ENCODE measurements around the gene L3MBTL1.
"Not testable (repeated sequence)": the region's sequence is repeated elsewhere in the genome, so short reads cannot be mapped to it uniquely, and the experiment has no call there.

Gene L3MBTL1

GRCh38 chr20:43507150-43508080 lies at the start of gene L3MBTL1:
Gene L3MBTL1 (plus strand): TSS chr20:43507697. CDS start chr20:43513504, 5,807 bp downstream.
- no peak for DNase-seq

GRCh38 chr20:43458422-43458924 lies 49.0 kb upstream of the L3MBTL1 start:
- no peak for DNase-seq

- no peak for DNase-seq
Measured at GRCh38 chr20:43459022-43459942, 48.2 kb upstream of the L3MBTL1 start.

- no peak for DNase-seq
Measured at GRCh38 chr20:43460172-43460829, 47.2 kb upstream of the L3MBTL1 start.

- DNase-seq: no peak
Measured at GRCh38 chr20:43460830-43461200, 46.7 kb upstream of the L3MBTL1 start.

GRCh38 chr20:43461894-43462659 lies 45.4 kb upstream of the L3MBTL1 start:
- DNase-seq: no peak

GRCh38 chr20:43462660-43463526 lies 44.6 kb upstream of the L3MBTL1 start:
- DNase-seq: no peak

GRCh38 chr20:43463527-43464218 lies 43.8 kb upstream of the L3MBTL1 start:
- no peak for DNase-seq

- DNase-seq: no peak
Measured at GRCh38 chr20:43464219-43464790, 43.2 kb upstream of the L3MBTL1 start.

- no peak for DNase-seq
Measured at GRCh38 chr20:43465625-43465943, 41.9 kb upstream of the L3MBTL1 start.

GRCh38 chr20:43467589-43467988 lies 39.9 kb upstream of the L3MBTL1 start:
- DNase-seq: no peak

- DNase-seq: no peak
Measured at GRCh38 chr20:43472671-43473380, 34.7 kb upstream of the L3MBTL1 start.

GRCh38 chr20:43473381-43473704 lies 34.2 kb upstream of the L3MBTL1 start:
- DNase-seq: no peak

- no peak for DNase-seq
Measured at GRCh38 chr20:43477193-43477592, 30.3 kb upstream of the L3MBTL1 start.

GRCh38 chr20:43477619-43478018 lies 29.9 kb upstream of the L3MBTL1 start:
- no peak for DNase-seq

GRCh38 chr20:43490038-43490437 lies 17.5 kb upstream of the L3MBTL1 start:
- no peak for DNase-seq

- DNase-seq: no peak
Measured at GRCh38 chr20:43492101-43492500, 15.4 kb upstream of the L3MBTL1 start.

GRCh38 chr20:43495388-43495787 lies 12.1 kb upstream of the L3MBTL1 start:
- no peak for DNase-seq

- DNase-seq: not testable (repeated sequence)
Measured at GRCh38 chr20:43502021-43502420, 5.5 kb upstream of the L3MBTL1 start.

- no peak for DNase-seq
Measured at GRCh38 chr20:43506238-43506637, 1.3 kb upstream of the L3MBTL1 start.

Measured in NCI-H187 (cell line).